Measurements from ENCODE around the gene GRID2. TPM values are rescaled to one million over a fixed set of nuclear protein-coding genes. Genes with fewer than 3 reads are reported as not detected.

The GRID2 gene
- total RNA-seq, 1 donor: 0.63 TPM

DNA sequence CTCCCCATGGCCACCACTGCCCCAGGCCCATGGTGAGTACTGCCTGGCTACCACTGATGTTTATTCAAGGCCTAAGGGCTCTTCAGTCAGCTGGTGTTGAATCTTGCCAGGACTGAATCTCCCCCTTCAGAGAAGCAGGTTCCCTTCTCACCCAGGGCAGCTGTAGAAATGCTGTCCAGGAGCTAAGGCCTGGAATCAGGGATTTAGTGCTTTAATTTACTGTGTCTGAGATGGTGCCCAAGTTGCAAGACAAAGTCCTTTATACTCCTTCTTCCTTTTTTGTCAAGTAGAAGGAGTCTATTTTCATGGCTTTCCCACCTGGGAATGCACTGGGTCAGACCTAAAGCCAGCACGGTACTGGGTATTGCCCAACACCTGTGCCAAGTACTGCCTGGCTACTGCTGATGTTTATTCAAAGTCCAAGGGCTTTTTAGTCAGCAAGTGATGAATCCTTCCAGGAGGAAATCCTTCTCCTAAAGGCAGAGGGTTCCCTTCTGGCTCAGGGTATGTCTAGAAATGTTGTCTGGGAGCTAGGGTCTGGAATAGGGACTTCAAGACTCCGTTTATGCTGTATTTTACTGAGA, 1407.2 kb downstream of the GRID2 start:
- no peak overlapping the region for H3K4me3 ChIP-seq (ENCODE audit: low read depth, low read length)
- no peak for DNase-seq (ENCODE audit: low read depth)
- TF ChIP-seq, protein P1, sequence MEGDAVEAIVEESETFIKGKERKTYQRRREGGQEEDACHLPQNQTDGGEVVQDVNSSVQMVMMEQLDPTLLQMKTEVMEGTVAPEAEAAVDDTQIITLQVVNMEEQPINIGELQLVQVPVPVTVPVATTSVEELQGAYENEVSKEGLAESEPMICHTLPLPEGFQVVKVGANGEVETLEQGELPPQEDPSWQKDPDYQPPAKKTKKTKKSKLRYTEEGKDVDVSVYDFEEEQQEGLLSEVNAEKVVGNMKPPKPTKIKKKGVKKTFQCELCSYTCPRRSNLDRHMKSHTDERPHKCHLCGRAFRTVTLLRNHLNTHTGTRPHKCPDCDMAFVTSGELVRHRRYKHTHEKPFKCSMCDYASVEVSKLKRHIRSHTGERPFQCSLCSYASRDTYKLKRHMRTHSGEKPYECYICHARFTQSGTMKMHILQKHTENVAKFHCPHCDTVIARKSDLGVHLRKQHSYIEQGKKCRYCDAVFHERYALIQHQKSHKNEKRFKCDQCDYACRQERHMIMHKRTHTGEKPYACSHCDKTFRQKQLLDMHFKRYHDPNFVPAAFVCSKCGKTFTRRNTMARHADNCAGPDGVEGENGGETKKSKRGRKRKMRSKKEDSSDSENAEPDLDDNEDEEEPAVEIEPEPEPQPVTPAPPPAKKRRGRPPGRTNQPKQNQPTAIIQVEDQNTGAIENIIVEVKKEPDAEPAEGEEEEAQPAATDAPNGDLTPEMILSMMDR (IDR thresholded peaks at IDR 0.05; ENCODE audit: insufficient read depth, low read length): no peak

DNA sequence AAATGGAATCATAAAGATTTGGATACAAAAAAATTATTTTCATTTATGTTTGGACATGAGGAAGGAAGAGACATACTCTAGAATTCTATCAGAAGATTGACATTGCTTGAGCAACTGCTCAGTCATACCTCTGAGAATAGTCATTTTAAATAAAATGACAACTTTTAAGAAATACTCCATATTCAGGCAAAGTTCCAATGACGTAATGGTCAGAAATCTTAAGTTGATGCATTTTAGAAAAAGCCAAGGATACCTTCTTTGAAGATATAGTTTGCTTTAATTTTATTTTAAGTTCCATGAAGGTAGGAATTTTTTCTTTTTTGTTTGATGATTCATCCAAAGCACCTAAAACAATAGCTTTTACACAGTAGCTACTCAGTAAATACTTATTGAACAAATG, 1414.5 kb downstream of the GRID2 start:
- TF ChIP-seq, protein P1 (IDR thresholded peaks at IDR 0.05; ENCODE audit: insufficient read depth, low read length): no peak
- no peak overlapping the region for H3K4me3 ChIP-seq (ENCODE audit: low read depth, low read length)
- DNase-seq (ENCODE audit: low read depth): no peak

DNA sequence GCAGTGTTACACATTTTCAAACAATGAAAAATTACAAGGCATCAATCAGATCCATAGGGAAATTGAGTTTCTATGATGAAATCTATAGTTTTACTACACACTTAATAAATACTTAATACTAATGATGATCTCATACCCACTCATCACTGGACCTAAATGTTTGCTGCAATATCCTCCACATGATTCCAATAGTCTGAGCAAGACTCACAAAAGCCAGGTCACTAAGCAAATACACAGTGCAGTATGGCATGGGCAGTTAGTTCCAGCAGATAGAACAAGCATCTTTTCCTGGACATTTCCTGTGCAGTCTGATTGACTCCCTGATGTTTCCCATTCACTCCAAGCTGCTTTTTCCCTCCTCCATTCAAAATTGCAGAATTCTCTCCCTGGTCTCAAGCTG, 1415.8 kb downstream of the GRID2 start:
- TF ChIP-seq, protein P1 (IDR thresholded peaks at IDR 0.05; ENCODE audit: insufficient read depth, low read length): no peak
- H3K4me3 ChIP-seq (ENCODE audit: low read depth, low read length): no peak overlapping the region
- no peak for DNase-seq (ENCODE audit: low read depth)

DNA sequence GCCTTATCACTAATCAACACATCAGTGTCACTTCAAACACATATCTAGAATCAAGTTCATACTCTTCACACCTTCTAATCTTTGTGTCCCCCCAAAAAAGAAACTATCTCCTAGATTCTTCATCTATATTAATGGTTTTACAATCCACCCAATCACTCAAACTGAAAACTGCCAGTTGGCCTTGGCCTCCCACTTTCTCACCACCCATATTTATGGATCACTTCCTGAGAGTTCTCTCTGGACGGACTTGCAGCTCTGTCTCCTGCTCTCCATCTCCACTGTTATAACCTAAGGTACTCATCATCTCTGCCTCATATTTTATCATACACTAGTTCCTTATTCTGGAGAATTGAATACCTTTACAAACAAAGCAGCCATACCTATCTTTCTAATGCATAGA, 1418.7 kb downstream of the GRID2 start:
- no peak overlapping the region for H3K4me3 ChIP-seq (ENCODE audit: low read depth, low read length)
- DNase-seq (ENCODE audit: low read depth): no peak
- TF ChIP-seq, protein P1 (IDR thresholded peaks at IDR 0.05; ENCODE audit: insufficient read depth, low read length): no peak

DNA sequence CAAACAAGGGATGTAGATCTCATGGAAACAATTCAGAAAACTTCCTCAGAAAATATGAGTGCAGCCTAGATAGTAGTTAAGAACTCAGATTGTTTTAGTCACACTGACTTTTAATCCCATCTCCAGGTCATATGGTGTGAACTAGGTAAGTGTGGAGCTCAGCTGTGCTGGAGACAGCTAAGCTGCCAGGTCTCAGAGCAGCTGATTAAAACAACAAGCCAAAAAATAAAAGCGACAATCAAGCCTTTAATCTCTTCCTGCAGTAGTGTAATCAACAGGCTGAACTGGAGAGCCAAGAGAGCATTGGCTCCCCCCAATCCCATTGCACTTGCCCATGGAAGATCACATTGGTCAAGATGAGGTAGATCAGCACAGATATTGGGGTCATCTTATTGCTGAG, 1426.5 kb downstream of the GRID2 start:
- H3K4me3 ChIP-seq (ENCODE audit: low read depth, low read length): no peak overlapping the region
- no peak for DNase-seq (ENCODE audit: low read depth)
- TF ChIP-seq, protein P1 (IDR thresholded peaks at IDR 0.05; ENCODE audit: insufficient read depth, low read length): no peak

DNA sequence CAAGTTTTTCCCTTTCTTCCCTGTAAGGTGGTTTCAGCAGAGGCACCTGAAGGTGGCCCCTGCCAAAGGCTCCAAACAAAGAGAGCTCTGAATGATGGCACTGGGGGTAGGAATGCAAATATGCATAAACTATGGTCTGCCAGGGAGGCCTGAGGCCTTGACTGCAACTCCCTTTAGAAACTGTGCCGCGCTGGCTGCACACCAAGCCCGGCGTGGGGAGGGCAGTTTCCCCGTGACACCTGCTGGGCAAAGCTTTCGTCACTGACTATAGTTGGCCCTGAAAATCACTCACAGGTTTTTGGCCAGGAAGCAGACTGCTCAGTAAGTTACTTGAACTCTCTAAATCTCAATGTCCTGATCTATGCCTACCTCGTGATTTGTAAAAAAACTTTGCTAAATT, 1427.0 kb downstream of the GRID2 start:
- no peak for DNase-seq (ENCODE audit: low read depth)
- no peak overlapping the region for H3K4me3 ChIP-seq (ENCODE audit: low read depth, low read length)
- TF ChIP-seq, protein P1 (IDR thresholded peaks at IDR 0.05; ENCODE audit: insufficient read depth, low read length): no peak

DNA sequence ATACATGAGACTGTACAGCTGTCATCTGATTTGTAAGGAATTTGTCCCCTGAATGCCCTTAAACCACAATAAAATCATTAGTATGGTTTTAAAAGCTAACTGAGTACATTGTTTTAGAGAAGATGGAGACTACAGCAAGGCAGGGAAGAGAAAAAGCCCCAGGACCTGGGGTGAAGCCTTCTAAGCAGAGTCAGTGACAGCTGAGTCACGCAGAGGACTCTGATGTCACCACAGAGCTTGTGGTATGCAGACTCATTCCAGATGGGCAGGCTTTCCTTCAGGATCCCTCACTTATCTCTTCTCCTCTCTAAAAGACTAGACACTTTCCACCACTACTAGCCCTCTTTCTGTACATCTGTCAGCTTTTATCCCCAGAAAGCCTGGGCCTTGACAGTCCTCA, 1427.7 kb downstream of the GRID2 start:
- no peak for DNase-seq (ENCODE audit: low read depth)
- TF ChIP-seq, protein P1 (IDR thresholded peaks at IDR 0.05; ENCODE audit: insufficient read depth, low read length): no peak
- H3K4me3 ChIP-seq (ENCODE audit: low read depth, low read length): no peak overlapping the region

Data from fibroblast of the aortic adventitia (primary cell).